Mesangial cell (primary cell): Measurements from ENCODE around the gene SLK. TPM values are rescaled to one million over a fixed set of nuclear protein-coding genes. Genes with fewer than 3 reads are reported as not detected.

Experiments
- total RNA-seq: library from RNA; depleted of rRNA; stranded (reverse); fragments of >200 nt; gene quantifications from 2 replicates; pipeline ENCODE4 v1.2.3, GENCODE V29; 2015

SLK gene
- 11.0 and 12.1 TPM in 2 replicates for total RNA-seq

GRCh38 chr10:103966671-103967447, at the start of gene SLK:
TSS of gene SLK (plus strand) at chr10:103967140. CDS start at chr10:103967746, 606 bp downstream.

GRCh38 chr10:103918053-103918846, 48.7 kb upstream of the SLK start, which contains the start of gene STN1:
TSS of gene STN1 (minus strand) at chr10:103918184. CDS start at chr10:103917594, 590 bp downstream.

Other genes with a start within 250 kb of the SLK start
- gene SH3PXD2A, start 111.6 kb upstream of the SLK start, total RNA-seq: 8.1 and 13.1 TPM in 2 replicates
- 29.2 and 30.4 TPM in 2 replicates for gene STN1, start 49.0 kb upstream of the SLK start, total RNA-seq
- 0.16 TPM in 1 of 2 replicates, not detected in the other for gene COL17A1, start 118.7 kb downstream of the SLK start, total RNA-seq
- gene SFR1, start 155.0 kb downstream of the SLK start, total RNA-seq: 2.3 and 9.3 TPM in 2 replicates